HUDEP-2 (cell line): ENCODE data around the gene BSPRY.
"Not testable (repeated sequence)": the region's sequence is repeated elsewhere in the genome, so short reads cannot be mapped to it uniquely, and the experiment has no call there.

Experiments
- DNase-seq, 76 experiments: peaks; one replicate each; lab custom pipeline; 2025; ENCODE audit not compliant: unreplicated experiment in 76 of 76; lab: John Stamatoyannopoulos, UW

BSPRY gene

GRCh38 chr9:113340011-113340699 lies 9.2 kb upstream of the BSPRY start, which contains the start of gene WDR31:
WDR31 (minus strand) TSS chr9:113340275; CDS start chr9:113332022, 8,253 bp downstream.
- peak in 74 of 76 experiments; percentile 12 to 90 (median 77) for DNase-seq

DNA sequence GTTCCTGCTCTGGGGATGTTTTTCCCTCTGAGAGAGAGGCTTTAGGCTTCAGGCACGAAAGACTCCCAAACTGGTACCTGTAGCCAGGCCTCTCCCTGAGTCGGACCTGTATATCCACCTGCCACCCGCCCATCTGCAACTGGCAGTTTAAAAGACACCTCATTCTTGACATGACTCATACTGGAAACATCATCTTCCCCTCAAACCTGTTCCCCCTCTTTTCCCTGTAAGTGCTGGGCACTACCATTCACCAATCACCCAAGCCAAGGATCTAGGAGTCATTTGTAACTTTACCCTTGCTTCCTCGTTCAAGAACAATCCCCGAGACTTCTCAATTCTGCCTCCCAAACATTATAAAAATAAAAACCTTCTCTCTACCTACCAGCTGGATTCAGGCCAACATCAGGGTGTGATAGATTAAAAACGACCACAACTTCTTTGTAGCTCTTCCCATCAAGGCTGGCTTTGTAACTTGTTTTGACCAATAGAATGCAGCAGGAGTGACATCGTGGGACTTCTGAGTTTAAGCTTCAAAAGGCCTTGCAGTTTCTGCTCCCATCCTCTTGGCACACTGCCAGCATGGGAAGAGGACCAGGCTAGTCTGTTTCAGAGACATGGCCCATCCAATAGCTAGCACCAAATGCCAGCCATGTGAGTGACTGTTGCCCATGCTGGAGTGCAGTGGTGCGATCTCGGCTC lies 7.5 kb upstream of the BSPRY start:
- DNase-seq = peak in 24 of 76 experiments; percentile 7 to 54 (median 26)

DNA sequence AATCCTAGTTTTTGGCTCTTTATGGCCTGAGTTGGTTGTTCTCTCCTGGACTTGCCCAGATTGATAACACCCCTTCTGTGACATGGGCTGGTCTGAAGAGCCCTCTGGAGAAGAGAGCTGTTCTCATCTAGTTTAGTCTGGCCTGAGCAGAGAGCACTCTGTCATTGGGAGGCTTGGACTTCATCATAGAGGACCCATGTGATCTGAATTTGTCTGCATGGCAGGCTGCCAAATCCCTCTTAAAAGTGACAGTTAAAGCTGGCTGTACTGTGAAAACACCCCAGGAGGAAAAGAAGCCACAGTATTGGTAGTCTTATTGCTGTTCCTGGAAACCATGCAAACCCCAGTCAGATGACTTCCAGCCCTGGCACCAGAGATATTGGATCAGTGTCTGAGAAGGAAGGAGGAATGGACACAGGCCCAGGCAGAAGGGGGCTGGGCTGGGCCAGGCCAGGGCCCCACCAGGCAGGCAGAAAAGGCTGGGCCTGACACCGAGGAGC lies 5.6 kb upstream of the BSPRY start:
- DNase-seq = peak; percentile 25 to 94 (median 78)

GRCh38 chr9:113345190-113345589 lies 4.2 kb upstream of the BSPRY start:
- DNase-seq = peak in 1 of 76 experiments; percentile 12

DNA sequence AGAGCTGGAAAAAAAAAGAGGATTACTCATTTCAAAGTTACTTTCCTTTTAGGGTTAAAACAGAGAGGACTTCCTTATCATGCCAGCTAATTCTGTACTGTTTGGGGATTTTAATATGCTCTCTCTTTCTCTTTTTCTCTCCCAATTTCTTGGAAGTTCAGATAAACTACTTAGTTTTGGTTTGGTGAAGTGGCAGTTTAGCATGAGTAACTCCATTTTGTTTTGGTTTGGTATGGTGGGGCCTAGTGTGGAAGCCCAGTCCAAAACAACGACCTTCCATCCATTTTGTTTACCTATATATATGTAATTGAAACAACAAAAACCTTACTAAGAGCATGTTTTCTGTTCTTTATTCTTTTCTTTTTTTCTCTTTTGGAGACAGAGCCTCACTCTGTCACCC lies 3.7 kb upstream of the BSPRY start:
- no peak for DNase-seq

GRCh38 chr9:113348437-113348836 lies 904 bp upstream of the BSPRY start:
- no peak for DNase-seq

DNA sequence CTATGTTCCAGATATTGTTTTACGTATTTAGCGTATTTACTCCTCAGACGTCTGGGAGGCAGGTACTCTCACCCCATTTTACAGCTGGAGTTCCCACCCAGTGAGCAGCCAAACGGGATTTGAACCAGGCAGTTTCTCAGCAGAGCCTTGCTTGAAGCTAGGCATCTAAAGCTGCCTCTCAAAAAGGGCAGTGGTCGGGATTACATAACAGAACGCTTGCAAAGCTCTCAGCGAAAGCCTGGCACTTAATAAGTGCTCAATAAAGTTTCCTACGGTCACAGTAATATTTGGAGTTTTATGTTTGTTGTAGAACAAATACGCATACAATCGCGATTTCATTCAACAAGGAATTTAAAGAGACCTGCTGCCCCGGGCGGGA lies 286 bp upstream of the BSPRY start:
- peak in 1 of 76 experiments; percentile 18 for DNase-seq

- peak in 18 of 76 experiments; percentile 29 to 74 (median 42) for DNase-seq
These were observed 843 bp downstream of the BSPRY start for GRCh38 chr9:113350107-113350661.

DNA sequence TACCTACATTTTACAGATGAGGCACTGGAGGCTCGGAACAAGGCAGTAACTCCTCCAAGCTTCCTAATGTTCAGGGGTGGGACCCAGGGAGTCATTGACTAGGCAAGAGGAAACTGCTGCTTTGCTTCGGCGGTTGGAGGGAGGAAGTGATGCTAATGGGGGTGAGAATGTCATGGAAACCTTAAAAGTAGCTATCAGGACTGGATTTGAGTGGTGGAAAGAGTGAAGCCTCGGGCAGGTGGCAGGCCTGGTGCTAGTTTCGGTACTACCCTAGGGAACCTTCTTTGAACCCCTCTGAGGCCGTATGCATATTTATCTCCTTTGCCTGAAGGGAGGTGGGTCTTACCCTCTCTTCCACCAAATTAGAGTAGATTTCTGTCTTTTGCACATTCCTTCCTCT lies 1.6 kb downstream of the BSPRY start:
- peak in 1 of 76 experiments; percentile 13 for DNase-seq

DNA sequence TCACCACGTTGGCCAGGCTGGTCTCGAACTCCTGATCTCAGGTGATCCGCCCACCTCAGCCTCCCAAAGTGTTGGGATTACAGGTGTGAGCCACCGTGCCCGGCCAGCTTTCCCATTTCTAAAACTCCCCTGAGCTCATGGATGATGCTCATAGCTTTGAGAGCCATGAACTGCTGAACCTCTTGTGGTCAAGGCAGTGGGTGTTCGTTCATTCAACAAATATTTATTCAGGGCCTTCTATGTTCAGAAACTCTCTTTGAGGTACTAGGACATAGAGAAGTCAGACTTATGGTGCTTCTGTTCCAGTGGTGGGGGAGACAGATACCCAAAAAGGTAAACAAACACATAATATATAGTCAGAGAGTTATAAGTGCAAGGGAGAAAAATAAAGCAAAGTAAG lies 2.7 kb downstream of the BSPRY start:
- DNase-seq = no peak

- no peak for DNase-seq
These were observed 3.1 kb downstream of the BSPRY start for GRCh38 chr9:113352411-113352810.

DNA sequence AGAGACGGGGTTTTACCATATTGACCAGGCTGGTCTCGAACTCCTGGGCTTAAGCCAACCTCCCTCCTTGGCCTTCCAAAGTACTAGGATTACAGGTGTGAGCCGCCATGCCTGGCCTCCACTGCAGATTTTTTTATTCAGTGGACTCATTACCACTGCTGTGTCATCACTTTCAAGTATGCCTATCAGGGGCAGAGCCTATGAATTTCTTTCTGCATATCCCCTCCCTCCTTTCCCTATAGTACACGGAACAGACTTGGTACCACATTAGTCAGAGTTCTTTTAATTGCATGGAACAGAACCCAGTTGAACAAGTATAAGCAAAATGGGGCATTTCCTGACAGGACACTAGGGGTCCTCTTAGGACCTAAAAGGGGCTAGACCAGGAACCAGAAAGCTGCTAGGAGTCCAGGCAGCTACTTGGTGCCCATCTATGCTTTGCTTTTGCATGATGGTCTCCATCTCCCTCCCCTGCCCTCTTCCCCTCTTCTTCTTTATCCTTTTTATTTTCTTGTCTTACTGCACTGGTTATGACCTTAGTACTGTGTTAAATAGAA lies 5.8 kb downstream of the BSPRY start:
- DNase-seq = peak in 19 of 76 experiments; percentile 13 to 51 (median 32)

- no peak for DNase-seq
These were observed 7.4 kb downstream of the BSPRY start for GRCh38 chr9:113356686-113357292.

DNA sequence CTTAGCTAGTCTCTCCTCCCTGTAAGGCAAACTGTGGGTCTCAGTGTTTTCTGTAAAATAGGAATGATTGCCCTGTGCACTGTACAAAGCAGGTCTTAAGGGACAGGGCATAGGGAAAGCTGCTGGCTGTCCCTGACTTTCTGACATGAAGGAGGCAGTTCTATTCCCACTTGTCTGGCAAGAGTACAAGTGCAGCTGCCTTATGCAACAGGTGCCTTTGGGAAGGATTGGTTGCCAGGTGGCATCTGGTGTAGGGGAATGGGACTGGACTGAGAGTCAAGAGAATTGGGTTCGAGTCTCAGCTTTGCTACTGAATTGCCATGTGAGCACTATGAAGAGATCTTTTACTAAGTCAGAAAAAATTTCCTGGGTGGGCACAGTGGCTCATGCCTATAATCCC lies 10.0 kb downstream of the BSPRY start:
- no peak for DNase-seq

DNA sequence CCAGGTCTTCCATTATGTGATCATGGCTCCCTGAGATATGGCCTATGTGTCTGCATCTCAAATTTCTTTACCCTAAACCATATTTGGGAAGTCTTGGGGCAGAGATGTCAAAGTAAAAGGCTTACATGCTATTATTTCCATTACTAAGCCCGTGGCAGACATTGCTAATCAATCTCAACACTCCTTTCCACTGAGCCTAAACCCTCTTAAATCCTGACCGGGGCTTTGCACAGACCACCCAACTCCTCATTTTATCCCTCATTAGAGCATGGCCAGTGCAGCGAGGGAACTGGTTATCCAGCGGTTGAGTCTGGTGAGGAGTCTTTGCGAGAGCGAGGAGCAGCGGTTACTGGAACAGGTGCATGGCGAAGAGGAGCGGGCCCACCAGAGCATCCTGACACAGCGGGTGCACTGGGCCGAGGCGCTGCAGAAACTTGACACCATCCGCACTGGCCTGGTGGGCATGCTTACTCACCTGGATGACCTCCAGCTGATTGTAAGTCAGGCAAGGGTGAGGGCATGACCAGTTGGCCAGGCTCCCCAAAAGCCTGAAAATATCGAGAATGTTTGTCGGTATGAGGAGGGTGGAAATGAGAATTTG lies 11.0 kb downstream of the BSPRY start:
- DNase-seq = no peak

DNA sequence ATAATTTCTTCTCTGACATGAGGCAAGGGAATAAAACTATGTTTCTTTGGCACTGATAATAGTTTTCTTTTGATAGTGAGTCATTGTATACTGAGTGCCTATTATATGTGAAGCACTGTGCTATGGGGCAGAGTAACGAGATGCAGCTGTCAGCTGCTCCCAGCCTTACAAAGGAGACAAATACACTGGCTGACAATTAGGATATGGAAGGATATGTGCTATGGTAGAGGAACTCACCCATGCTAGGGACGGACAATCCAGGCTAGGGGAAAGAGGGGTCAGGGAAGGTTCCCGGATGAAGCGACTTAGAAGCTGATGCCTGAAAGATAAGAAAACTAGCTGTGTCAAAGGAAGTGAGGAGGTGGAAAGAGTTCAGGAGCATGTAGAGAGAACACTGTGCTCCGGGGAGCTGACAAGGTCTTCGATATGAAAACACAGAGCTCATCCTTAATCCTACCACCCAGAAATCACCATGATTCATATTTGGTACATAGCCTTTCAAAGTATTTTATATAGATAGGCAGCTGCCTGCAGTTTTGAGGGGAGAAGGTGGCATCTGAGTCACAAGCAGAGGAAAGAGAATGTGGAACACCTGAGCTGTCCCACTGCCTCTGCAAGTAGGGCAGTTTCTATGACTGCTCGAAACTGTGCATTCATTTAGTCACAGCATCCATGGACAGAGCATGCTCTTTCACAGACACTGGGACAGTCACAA lies 12.1 kb downstream of the BSPRY start:
- DNase-seq = no peak

DNA sequence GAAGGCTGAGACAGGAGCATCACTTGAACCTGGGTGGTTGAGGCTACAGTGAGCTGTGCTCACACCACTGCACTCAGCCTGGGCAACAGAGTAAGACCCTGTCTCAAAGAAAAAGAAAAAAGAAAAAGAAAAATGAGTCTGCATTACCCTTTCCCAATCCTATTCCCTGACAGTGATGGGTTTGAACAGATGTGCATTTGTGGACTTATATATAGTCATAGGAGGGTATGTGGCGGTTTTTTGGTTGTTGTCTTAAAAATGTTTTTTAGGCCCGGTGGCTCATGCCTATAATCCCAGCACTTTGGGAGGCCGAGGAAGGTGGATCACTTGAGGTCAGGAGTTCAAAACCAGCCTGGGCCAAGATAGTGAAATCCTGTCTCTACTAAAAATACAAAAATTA lies 14.0 kb downstream of the BSPRY start:
- DNase-seq = no peak

DNA sequence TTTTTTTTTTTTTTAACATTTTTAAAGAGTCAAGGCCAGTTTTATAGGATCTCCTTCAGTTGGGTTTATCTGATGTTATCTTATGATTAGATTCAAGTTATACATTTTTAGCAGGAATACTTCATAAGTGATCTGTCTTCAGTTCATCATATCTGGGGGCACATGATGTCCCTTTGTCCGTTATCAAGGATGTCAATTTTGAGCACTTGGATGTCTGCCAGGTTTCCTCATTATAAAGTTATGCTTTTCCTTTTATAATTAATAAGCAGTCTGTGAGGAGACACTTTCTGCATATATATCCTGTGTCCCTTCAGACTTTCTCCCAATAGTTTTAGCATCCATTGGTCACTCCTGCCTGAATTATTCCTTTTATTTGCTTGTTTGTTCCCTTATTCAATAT lies 15.6 kb downstream of the BSPRY start:
- DNase-seq = peak in 18 of 76 experiments; percentile 4 to 58 (median 26)

- not testable (repeated sequence) for DNase-seq
These were observed 16.3 kb downstream of the BSPRY start for GRCh38 chr9:113365652-113366051.
